HPDE6-E6E7 (cell line): ENCODE results near the gene JADE2.
"Not testable (repeated sequence)": the region's sequence is repeated elsewhere in the genome, so short reads cannot be mapped to it uniquely, and the experiment has no call there.

Experiments used
- DNase-seq: peaks from one replicate; pipeline ENCODE4 v3.0.0; 2011; ENCODE audit warnings: missing footprints; ENCODE audit errors: extremely low spot score

The JADE2 gene

GRCh38 chr5:134590992-134591659 is 65.7 kb downstream of the JADE2 start:
- no peak for DNase-seq

GRCh38 chr5:134592141-134592746 is 66.8 kb downstream of the JADE2 start:
- peak; percentile 57 for DNase-seq

- DNase-seq = no peak
Measured at GRCh38 chr5:134594336-134594735, 68.9 kb downstream of the JADE2 start.

- DNase-seq = no peak
Measured at GRCh38 chr5:134594797-134595457, 69.5 kb downstream of the JADE2 start.

GRCh38 chr5:134595458-134595838 is 70.0 kb downstream of the JADE2 start:
- no peak for DNase-seq

- not testable (repeated sequence) for DNase-seq
Measured at GRCh38 chr5:134599820-134600219, 74.3 kb downstream of the JADE2 start.

GRCh38 chr5:134600600-134600999 is 75.1 kb downstream of the JADE2 start:
- no peak for DNase-seq

GRCh38 chr5:134603059-134603458 is 77.6 kb downstream of the JADE2 start:
- no peak for DNase-seq

- DNase-seq = no peak
Measured at GRCh38 chr5:134604908-134605307, 79.4 kb downstream of the JADE2 start.

GRCh38 chr5:134606726-134607125 is 81.3 kb downstream of the JADE2 start:
- DNase-seq = no peak

- no peak for DNase-seq
Measured at GRCh38 chr5:134608555-134608954, 83.1 kb downstream of the JADE2 start.

GRCh38 chr5:134609232-134609851 is 83.9 kb downstream of the JADE2 start:
- DNase-seq = no peak

- no peak for DNase-seq
Measured at GRCh38 chr5:134610725-134611124, 85.3 kb downstream of the JADE2 start.

- DNase-seq = no peak
Measured at GRCh38 chr5:134611515-134611914, 86.0 kb downstream of the JADE2 start.

GRCh38 chr5:134614450-134615085 is 89.1 kb downstream of the JADE2 start:
- DNase-seq = no peak

- no peak for DNase-seq
Measured at GRCh38 chr5:134620634-134621033, 95.2 kb downstream of the JADE2 start.

GRCh38 chr5:134625559-134625958 is 100.1 kb downstream of the JADE2 start:
- DNase-seq = no peak

- peak; percentile 53 for DNase-seq
Measured at GRCh38 chr5:134626369-134627014, 101.0 kb downstream of the JADE2 start.
